ENCODE results near the gene ASB2.

Gene ASB2

GRCh38 chr14:93977790-93978581 lies 1.6 kb upstream of the ASB2 start:
- DNase-seq: peak; percentile 28

DNA sequence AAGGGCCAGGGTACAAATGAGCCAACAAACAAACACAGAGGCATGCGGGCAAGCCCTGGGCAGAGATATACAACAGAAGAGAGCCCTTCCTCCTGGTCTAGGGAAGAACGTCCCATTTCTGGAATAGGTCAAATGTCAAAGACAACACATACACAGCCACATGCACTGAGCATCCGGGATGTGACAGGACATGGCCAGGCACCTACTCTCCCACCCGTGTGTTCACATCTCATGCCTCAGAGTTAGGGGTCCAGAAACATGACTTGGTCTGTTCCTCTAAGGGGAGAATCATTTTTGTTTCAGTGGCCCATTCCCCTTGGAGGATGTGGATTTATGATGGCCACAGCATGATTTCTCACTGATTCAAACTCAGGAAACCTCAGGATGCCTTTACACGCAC lies 801 bp upstream of the ASB2 start:
- no peak for DNase-seq

DNA sequence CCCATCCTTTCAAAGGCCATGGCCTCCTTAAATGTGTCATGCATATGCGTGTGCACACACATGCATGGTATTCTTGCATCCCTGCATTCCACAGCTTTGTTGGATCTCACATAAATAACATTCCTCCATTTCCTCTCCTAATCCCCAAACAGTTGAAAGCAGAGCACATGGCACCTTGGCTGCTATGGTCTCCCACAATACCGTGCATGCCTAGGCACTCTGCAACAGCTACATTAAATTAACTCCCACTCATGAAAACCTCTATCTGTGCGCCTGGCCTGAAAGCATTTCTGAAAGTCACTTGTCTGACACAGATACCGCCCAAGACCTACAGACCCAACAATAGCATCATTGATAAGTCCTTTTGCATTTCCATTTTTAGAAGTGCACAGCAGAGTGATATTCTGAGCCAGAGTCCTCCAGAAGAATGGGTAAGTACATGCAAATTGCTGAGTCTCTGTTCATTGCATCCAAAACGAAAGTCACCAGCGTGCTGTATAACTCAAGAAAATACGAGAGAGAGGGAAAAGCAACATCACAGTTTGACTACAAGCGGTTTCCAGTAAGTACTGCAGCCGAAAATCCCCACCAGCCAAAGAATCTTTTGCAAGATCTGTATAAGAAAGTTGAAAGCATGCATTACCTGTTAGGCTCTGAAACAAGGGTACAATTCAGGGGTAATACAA lies 436 bp downstream of the ASB2 start:
- no peak for DNase-seq

DNA sequence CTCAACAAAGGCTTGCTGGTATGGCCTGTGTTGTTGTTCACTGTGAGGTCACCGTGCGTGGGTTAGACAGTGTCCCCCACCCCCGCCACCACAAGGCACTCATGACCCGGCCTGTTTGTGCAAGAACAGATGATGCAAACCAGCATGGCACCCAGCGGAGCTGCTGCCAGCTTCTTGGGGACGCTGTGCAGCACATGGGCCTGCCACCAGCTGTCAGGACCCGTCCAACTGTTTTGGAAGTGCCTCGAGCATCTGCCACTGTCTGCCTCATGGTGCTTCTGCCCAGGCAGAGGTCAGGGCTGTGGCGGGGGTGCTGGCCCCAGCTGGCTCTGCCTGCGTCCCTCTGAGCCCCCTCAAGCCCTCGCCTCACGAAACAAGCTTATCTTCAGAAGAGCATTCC lies 1.5 kb downstream of the ASB2 start:
- DNase-seq: no peak

- no peak for DNase-seq
Observed at GRCh38 chr14:93974299-93974698, 2.1 kb downstream of the ASB2 start.

GRCh38 chr14:93973607-93974006 lies 2.8 kb downstream of the ASB2 start:
- no peak for DNase-seq

DNA sequence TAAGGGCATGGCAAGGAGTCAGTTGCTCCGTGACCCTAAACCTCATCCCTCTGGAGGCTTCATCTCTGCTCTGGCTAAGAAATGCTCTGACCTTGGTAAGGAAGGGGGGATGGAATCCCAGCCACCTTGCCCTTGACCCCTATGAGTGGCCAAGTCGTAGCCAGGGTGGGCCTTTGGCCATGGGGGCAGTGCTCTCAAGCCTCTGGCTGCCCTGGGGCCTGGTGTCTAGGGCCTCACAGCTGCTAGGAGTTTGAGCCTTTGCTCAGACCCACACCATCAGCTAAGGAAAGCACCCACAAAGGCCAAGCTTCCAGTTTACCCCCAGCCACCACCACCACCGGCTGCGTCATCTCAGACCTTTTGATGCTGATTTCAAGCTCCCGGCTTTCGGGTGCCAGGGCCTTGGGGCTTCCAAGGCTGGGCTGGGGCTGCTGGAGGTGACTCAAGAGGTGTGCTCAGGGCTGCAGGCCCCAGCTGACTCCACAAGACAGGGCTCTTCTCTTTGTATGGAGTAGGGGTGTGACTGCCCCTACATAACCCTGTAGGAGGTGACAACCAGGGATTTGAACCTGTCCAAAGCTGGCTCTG lies 3.7 kb downstream of the ASB2 start:
- DNase-seq: no peak

- DNase-seq: no peak
Observed at GRCh38 chr14:93971635-93972027, 4.7 kb downstream of the ASB2 start.

GRCh38 chr14:93970965-93971634 lies 5.3 kb downstream of the ASB2 start:
- no peak for DNase-seq

GRCh38 chr14:93970585-93970964 lies 5.8 kb downstream of the ASB2 start:
- DNase-seq: no peak

DNA sequence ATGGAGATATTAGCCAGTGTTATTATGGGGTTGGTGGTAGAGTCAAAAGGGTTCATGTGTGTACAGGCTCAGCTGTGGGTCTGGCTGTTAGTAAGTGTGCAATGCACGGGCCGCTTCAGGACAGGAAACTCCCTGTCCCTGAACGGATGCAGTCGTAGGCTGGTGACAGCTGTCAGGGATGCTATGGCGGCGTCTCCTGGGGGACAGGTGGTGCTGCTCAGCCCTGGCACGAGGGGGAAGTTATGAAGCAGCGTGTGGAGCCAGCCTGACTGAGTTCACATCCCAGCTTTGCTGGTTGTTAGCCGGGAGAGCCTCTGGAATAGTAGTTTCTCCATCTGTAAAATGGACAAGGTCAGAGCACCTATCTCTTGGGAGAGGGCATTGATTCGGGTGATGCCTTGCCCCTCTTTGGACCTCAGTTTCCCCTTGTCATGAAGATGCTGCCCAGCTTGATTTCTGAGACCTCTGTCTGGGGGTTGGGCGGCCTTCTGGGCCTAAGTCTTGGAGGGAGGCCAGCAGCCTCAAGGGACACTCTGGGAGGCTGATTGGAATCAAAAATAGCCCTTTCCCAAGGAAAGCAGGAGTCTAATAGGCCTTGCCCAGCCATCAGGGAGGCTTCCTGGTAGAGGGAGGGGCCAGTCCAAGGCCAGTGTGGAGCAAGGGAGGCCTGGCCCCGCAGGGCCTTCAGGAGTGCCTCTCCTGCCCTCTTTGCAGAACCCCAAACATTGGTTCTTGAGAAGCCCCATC lies 7.1 kb downstream of the ASB2 start:
- no peak for DNase-seq

- DNase-seq: no peak
Observed at GRCh38 chr14:93967637-93968250, 8.6 kb downstream of the ASB2 start.

DNA sequence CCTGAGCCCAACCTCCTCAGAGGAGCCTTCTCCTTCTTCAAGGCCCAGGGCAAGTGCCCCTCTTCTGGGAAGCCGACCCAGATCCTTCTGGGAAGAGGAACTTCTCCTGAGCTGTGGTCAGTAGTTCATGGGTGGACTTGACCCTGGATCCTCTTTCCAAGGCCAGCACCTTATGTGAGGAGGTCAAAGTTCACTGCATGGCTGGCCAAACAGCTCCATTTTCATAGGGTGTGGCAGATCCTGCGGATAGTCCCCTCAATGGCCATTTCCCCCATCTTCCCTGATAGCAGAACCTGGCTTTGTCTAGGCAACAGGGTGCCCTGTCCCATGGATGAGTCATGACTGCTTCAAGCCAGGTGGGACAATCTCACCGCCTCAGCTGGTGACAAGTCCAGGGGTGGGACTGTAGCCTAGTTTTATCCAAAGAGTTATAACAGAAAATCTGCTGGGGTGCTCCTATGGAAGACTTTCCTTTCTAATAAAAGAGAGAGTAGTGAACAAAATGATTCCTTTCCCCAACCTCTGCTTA lies 10.4 kb downstream of the ASB2 start:
- DNase-seq: no peak

DNA sequence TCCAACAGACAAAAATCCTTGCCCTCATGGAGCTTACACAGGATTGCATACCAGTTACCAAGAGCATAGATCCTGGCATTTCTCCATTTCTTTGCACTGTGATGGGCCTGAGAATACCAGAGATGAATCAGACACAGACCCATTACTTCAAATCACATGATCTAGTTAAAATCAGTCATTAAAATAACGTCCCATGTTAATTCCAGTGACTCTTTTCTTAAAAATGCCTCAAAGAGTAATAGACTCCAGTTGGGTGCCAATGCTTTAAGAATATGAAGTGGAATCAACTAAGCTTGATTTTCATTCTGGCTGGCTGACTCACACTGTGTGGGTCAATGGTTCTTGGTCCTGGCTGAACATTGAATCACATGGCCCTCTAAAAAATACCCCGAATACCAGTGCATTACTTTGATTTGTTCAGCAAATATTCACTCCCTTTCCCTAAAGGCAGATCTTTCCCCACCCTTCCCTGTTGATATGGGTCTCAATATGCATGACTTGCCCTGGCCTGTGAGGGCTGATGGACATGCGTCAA lies 11.0 kb downstream of the ASB2 start:
- peak; percentile 92 for DNase-seq

- DNase-seq: no peak
Observed at GRCh38 chr14:93964820-93965286, 11.5 kb downstream of the ASB2 start.

GRCh38 chr14:93964281-93964680 lies 12.1 kb downstream of the ASB2 start:
- DNase-seq: no peak

DNA sequence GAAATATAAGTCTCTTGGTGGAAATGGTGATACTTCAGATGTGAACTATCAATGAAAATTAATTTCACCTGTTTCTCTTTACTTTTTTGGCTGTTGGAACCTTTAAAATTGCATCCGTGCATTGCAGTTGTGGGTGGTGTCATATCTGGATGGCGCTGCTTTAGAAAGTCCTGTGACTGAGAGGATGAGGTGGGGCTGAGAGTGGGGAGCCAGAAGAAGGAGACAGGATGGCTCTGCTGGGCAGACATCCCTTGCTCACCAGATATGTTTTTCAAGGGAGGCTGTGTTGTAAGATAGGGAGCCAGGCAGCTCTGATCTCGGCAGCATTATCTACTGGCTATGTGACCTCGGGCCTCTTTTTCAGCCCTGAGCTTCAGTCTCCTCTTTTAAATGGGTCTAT lies 12.7 kb downstream of the ASB2 start:
- DNase-seq: no peak

DNA sequence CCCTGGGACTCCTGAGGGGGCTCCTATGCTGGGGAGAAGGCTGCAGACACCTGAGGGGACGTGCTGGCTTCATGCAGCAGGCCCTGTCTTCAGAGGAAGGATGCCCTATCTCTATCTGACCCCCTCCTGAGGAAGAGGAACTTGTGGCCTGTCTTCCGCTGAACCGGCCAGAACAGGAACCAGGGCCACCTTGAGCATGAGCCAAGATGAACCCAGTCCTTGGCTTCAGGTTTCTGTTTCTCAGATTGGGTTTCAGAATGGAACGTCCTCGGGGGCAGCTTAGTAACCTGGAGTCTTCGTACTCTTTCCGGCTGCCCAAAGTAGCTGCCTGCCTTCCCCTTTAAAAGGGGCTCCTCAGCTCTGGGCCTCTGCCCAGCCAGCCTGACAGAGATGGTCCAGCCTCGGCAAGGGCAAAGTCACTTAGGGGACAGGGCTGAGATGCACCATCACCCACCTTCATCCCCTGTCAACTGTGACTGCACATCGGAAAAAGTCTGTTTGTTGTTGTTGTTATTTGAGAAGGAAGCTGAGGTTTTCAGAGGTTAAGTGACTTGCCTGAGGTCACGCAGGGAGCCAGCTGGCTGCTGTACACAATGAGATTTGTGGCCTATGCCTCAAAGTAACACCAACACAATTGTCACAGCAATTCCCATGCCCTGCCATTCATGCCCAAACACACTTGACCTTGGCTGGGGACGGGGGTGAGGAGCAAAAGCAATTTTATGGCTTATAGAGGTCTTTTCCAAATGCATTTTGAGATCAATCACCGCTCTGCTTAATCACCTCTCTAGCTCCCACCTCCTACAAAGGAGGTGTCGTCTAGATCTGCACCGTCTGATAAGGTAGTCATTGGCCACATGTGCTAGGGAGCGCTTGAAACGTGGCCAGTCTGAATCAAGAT lies 13.4 kb downstream of the ASB2 start:
- DNase-seq: no peak

- DNase-seq: no peak
Observed at GRCh38 chr14:93961620-93962019, 14.8 kb downstream of the ASB2 start.

GRCh38 chr14:93960774-93961438 lies 15.5 kb downstream of the ASB2 start:
- no peak for DNase-seq
